H1 (cell line): ENCODE measurements around the gene CAMKK2.

Experiments used
- ASH2L ChIP-seq: fragments of 200-600, 300-600 bp; sonication (generic); IDR thresholded peaks from one replicate; pipeline ENCODE4 v1.7.1; 2017; ENCODE audit warnings: low read length
- CTCF ChIP-seq, 3 experiments: IDR thresholded peaks; 1 replicate in 2 of 3; 2 replicates in 1 of 3; pipeline versions ENCODE4 v1.5.1 to v1.6.1; 2011; ENCODE audit warnings: low read length in 3 of 3, mild to moderate bottlenecking in 3 of 3, inconsistent platforms in 2 of 3, low read depth in 1 of 3, moderate library complexity in 1 of 3; ENCODE audit not compliant: insufficient read depth in 1 of 3; ENCODE audit errors: control extremely low read depth in 1 of 3
- EZH2 ChIP-seq: fragments of 200-600 bp; sonication (generic); IDR thresholded peaks from 2 replicates; pipeline ENCODE4 v1.7.1; 2012; ENCODE audit warnings: low read depth, mild to moderate bottlenecking, moderate library complexity, low read length, inconsistent platforms; ENCODE audit not compliant: severe bottlenecking
- KDM1A ChIP-seq: fragments of 200-600, 300-600 bp; sonication (generic); IDR thresholded peaks from 2 replicates; pipeline ENCODE4 v1.7.1; 2016; ENCODE audit warnings: mild to moderate bottlenecking, low read length, borderline replicate concordance
- MAX ChIP-seq: IDR thresholded peaks from 2 replicates; pipeline ENCODE4 v1.6.1; 2012; ENCODE audit warnings: inconsistent platforms
- POLR2A ChIP-seq, 2 experiments: IDR thresholded peaks; 1 replicate in 1 of 2; 2 replicates in 1 of 2; pipeline ENCODE4 v1.6.1; 2011; ENCODE audit warnings: low read depth in 2 of 2, low read length in 2 of 2, mild to moderate bottlenecking in 2 of 2; ENCODE audit errors: control extremely low read depth in 1 of 2
- RAD21 ChIP-seq, 2 experiments: IDR thresholded peaks in 1 of 2; conservative IDR thresholded peaks in 1 of 2; 2 replicates each; pipeline ENCODE4 v1.6.1; 2011; ENCODE audit warnings: low read depth in 2 of 2, low read length in 2 of 2, improper control_type of control experiment in 1 of 2, inconsistent platforms in 1 of 2, mild to moderate bottlenecking in 1 of 2, moderate library complexity in 1 of 2
- RNF2 ChIP-seq: fragments of 200-900, 300-1000 bp; sonication (generic); IDR thresholded peaks from 2 replicates; pipeline ENCODE4 v1.7.1; 2016; ENCODE audit warnings: borderline replicate concordance, low read depth, mild to moderate bottlenecking, antibody characterized with exemption, low read length; ENCODE audit not compliant: poor library complexity, severe bottlenecking; ENCODE audit errors: missing control alignments
- SP1 ChIP-seq: IDR thresholded peaks from 2 replicates; pipeline ENCODE4 v1.6.1; 2011; ENCODE audit warnings: low read depth, low read length
- SUZ12 ChIP-seq: fragments of 200-600 bp; sonication (generic); IDR thresholded peaks from 2 replicates; pipeline ENCODE4 v1.6.1; 2012; ENCODE audit warnings: mild to moderate bottlenecking, inconsistent platforms, low read length, moderate library complexity, mixed read lengths
- TCF12 ChIP-seq: IDR thresholded peaks from 2 replicates; pipeline ENCODE4 v1.6.1; 2011; ENCODE audit warnings: low read depth, mild to moderate bottlenecking, low read length

GRCh38 chr12:121330692-121331091 is 34.2 kb upstream of the CAMKK2 start:
- TF ChIP-seq SUZ12 (no peak), SP1 (no peak), EZH2 (no peak), CTCF (IDR thresholded peaks at IDR 0.05; ENCODE audit: control extremely low read depth in 1 of 3, insufficient read depth in 1 of 3, low read depth in 1 of 3, low read length in 3 of 3) (no peak), RAD21 (IDR thresholded peaks at IDR 0.05 in 1 of 2, conservative IDR thresholded peaks at IDR 0.05 in 1 of 2; ENCODE audit: low read depth in 2 of 2, low read length in 2 of 2) (no peak), ASH2L (no peak), RNF2 (no peak), MAX (no peak), POLR2A (IDR thresholded peaks at IDR 0.05; ENCODE audit: control extremely low read depth in 1 of 2, low read depth in 2 of 2, low read length in 2 of 2) (no peak), KDM1A (no peak), TCF12 (no peak)
